ENCODE measurements around the gene SFMBT2. TPM values are rescaled to one million over a fixed set of nuclear protein-coding genes. Genes with fewer than 3 reads are reported as not detected.

The SFMBT2 gene
- total RNA-seq, 4 donors from 2014 or later = 7.1 to 13.2 (median 9.0) TPM

DNA sequence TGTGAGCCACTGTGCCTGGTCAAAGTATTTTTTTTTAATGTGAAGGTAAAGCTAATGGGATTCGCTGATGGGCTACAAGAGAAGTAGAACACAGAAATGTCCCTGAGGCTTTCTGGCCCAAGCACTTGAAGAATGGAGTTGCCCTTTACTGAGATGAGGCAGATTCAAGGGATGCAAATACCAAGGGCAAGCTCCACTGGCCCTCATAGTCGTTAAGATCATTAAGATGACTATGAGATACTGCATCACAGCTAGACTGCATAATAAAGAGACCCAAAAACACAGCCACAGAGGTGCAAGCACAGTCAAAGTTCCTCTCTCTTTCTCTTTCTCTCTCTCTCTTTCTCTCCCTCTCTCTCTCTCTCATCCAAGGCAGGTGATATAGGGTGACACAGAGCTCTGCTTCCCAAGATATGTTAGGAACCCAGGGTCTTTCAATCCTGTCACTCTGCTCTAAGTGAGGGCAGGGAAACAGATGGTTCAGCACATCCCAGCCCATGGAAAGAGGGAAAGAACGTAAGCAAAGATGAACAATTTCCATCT is 117.4 kb downstream of the SFMBT2 start:
- H3K27ac ChIP-seq = no peak overlapping the region
- DNase-seq = no peak
- H3K4me3 ChIP-seq (replicated peaks in 1 of 3) = no peak overlapping the region
- H3K9me3 ChIP-seq = no peaks in the 10 kb centered on the region
- H3K4me1 ChIP-seq = no peaks in the 10 kb centered on the region
- no peaks in the 10 kb centered on the region for H3K27me3 ChIP-seq
- intact Hi-C loops (cut with DNase I) = no loop called here
- no peaks in the 10 kb centered on the region for H3K36me3 ChIP-seq
- TF ChIP-seq, protein P1, sequence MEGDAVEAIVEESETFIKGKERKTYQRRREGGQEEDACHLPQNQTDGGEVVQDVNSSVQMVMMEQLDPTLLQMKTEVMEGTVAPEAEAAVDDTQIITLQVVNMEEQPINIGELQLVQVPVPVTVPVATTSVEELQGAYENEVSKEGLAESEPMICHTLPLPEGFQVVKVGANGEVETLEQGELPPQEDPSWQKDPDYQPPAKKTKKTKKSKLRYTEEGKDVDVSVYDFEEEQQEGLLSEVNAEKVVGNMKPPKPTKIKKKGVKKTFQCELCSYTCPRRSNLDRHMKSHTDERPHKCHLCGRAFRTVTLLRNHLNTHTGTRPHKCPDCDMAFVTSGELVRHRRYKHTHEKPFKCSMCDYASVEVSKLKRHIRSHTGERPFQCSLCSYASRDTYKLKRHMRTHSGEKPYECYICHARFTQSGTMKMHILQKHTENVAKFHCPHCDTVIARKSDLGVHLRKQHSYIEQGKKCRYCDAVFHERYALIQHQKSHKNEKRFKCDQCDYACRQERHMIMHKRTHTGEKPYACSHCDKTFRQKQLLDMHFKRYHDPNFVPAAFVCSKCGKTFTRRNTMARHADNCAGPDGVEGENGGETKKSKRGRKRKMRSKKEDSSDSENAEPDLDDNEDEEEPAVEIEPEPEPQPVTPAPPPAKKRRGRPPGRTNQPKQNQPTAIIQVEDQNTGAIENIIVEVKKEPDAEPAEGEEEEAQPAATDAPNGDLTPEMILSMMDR (IDR thresholded peaks at IDR 0.05) = no peak
- TF ChIP-seq POLR2A (IDR thresholded peaks at IDR 0.05) = no peak
- WGBS, 2 donors = 87 to 90% methylated on average over 3 of the region's 3 CpGs

- no peak for DNase-seq
- TF ChIP-seq, protein P1 (IDR thresholded peaks at IDR 0.05) = no peak
- TF ChIP-seq POLR2A (IDR thresholded peaks at IDR 0.05) = no peak
- 86 to 89% methylated on average over 8 of the region's 8 CpGs for WGBS, 2 donors
- H3K9me3 ChIP-seq = no peaks in the 10 kb centered on the region
- no peak overlapping the region for H3K27ac ChIP-seq
- H3K4me3 ChIP-seq (replicated peaks in 1 of 3) = no peak overlapping the region
- H3K4me1 ChIP-seq = no peaks in the 10 kb centered on the region
- no peaks in the 10 kb centered on the region for H3K27me3 ChIP-seq
- H3K36me3 ChIP-seq = no peaks in the 10 kb centered on the region
- intact Hi-C loops (cut with DNase I) = no loop called here
Observed at GRCh38 chr10:7291487-7292270, 119.2 kb downstream of the SFMBT2 start.

DNA sequence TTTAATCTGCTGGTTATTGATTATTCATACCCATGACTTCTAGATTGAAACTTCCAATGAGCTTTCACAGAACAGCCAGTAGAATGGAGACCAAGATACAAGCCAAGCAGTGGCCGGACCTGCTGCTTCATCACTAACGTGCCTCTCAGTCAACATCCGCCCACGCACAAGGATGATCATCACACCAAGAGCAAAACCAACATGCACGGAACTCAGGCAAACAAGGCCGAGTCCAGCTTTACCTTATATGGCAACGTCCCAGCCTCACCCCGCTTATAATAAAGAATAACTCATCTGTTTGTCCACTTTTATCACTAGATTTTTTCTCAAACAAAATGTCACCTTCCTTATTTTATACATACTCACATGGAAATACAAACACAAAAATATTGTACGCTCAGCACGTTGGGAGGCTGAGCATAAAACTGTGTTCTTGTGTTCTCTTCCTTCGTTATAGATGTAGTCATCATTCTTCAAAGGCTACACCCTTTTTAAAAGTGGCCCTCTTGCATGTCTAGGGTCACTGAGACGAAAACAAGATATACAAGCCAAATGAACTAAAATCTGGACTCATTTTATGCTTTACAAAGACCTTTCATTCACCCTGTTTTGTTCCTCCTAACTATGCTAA is 122.7 kb downstream of the SFMBT2 start:
- no peaks in the 10 kb centered on the region for H3K9me3 ChIP-seq
- no peaks in the 10 kb centered on the region for H3K27me3 ChIP-seq
- H3K27ac ChIP-seq = no peak overlapping the region
- intact Hi-C loops (cut with DNase I) = no loop called here
- no peaks in the 10 kb centered on the region for H3K36me3 ChIP-seq
- peaks cover 4 to 7% of the 10 kb centered on the region in 2 donors for H3K4me1 ChIP-seq
- no peak for DNase-seq
- H3K4me3 ChIP-seq (replicated peaks in 1 of 3) = no peak overlapping the region
- TF ChIP-seq, protein P1 (IDR thresholded peaks at IDR 0.05) = no peak
- TF ChIP-seq POLR2A (IDR thresholded peaks at IDR 0.05) = no peak
- WGBS, 2 donors = 95% methylated on average over 12 of the region's 12 CpGs

DNA sequence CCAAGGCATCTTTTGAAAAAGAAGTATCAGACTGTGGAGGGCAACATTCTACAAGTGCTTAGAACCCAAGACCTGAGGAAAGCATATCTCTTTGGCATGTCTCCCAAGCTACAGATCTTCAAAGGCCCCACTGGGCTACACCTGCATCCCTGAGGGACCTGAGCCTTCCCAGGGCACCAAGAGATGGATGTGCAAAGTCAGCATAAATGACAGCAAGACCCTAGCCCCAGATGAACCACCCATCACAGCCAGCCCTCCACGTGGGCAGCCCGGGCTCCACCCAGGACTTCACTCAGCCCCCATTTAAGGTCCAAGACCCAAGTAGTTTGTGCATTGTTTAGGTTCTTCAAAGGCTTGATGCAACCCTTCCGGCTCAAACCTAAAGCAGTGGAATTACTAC is 123.5 kb downstream of the SFMBT2 start:
- Histone ChIP-seq H3K27me3 (no peaks in the 10 kb centered on the region), H3K4me1 (peaks cover 4 to 7% of the 10 kb centered on the region in 2 donors), H3K9me3 (no peaks in the 10 kb centered on the region), H3K4me3 (replicated peaks in 1 of 3) (no peak overlapping the region), H3K36me3 (no peaks in the 10 kb centered on the region), H3K27ac (no peak overlapping the region)
- intact Hi-C loops (cut with DNase I) = no loop called here
- TF ChIP-seq, protein P1 (IDR thresholded peaks at IDR 0.05) = no peak
- TF ChIP-seq POLR2A (IDR thresholded peaks at IDR 0.05) = no peak
- DNase-seq = no peak
- 96 to 98% methylated on average over 3 of the region's 3 CpGs for WGBS, 2 donors
